ENCODE measurements around the gene CLCNKA. TPM values are rescaled to one million over a fixed set of nuclear protein-coding genes. Genes with fewer than 3 reads are reported as not detected.

The CLCNKA gene
- total and polyA plus RNA-seq, 4 donors: not detected

DNA sequence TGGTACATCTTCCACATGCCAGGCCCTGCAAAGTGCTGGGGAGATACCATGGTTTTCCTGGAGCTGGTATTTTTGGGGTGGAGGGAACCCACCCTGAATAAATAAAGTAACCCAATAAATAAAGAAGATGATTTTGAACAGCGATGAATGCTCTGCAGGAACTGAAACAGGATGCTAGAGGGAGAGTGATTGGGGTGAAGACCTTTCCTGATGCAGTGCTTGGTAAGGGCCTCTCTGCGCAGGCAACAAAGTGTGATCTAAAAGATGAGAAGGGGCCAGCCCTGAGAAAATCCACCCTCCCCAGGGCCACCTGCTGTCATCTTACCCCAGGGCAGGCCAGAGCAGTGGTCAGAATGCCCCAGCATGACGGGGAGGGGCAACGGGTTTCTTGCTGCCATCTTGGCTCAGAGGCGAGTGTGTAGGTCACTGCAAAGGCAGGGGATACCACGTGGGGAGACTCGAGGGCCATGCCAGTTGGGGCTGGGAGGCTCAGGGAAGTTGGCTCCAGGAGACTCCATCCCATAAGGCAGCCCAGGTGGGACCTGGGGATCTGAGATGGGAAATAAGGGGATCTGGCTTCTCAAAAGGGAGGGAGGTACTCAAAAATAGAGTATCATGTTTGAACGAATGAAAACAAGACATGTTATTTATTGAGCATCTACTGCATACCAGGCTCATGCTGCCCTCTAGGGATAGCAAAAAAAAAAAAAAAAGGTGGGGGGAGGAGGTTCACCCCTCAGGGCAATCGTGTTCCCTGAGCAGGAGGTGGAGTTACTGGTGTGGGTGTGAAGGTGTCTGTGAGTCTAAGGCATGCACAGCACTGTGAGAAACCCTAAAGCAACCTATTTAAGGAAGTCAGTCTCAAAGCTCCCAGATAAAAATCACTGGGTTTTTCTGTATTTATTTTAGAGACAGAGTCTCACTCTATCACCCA is 15.0 kb upstream of the CLCNKA start:
- Histone ChIP-seq H3K36me3 (ENCODE audit: control insufficient read depth in 4 of 4, insufficient read depth in 3 of 4, low read depth in 1 of 4, low read length in 3 of 4) (no peaks in the 10 kb centered on the region), H3K4me3 (ENCODE audit: low read depth in 1 of 3, low read length in 3 of 3) (no peak overlapping the region), H3K4me1 (ENCODE audit: control insufficient read depth in 4 of 4, insufficient read depth in 4 of 4, low read length in 3 of 4) (peaks cover 0 to 6% (median 2%) of the 10 kb centered on the region in 4 donors), H3K27me3 (ENCODE audit: control insufficient read depth in 4 of 4, insufficient read depth in 4 of 4, low read length in 3 of 4) (no peaks in the 10 kb centered on the region), H3K27ac (ENCODE audit: low read depth in 1 of 2, low read length in 2 of 2) (no peak overlapping the region), H3K9ac (ENCODE audit: low read depth in 1 of 2, low read length in 2 of 2) (no peak overlapping the region), H3K9me3 (ENCODE audit: control insufficient read depth in 4 of 4, low read length in 3 of 4) (no peaks in the 10 kb centered on the region)
- TF ChIP-seq RAD21 (IDR thresholded peaks at IDR 0.05) (peak; percentile 38 to 41), YY1 (IDR thresholded peaks at IDR 0.05) (no peak), JUND (IDR thresholded peaks at IDR 0.05) (no peak), NR2F2 (IDR thresholded peaks at IDR 0.05) (no peak), RXRA (IDR thresholded peaks at IDR 0.05) (no peak), SP1 (IDR thresholded peaks at IDR 0.05) (no peak), TAF1 (conservative IDR thresholded peaks at IDR 0.05) (no peak)
- TF ChIP-seq, protein P1, sequence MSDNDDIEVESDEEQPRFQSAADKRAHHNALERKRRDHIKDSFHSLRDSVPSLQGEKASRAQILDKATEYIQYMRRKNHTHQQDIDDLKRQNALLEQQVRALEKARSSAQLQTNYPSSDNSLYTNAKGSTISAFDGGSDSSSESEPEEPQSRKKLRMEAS (IDR thresholded peaks at IDR 0.05): no peak
- DNase-seq (ENCODE audit: low spot score): no peak
- 66% methylated on average over 9 of the region's 9 CpGs for WGBS

DNA sequence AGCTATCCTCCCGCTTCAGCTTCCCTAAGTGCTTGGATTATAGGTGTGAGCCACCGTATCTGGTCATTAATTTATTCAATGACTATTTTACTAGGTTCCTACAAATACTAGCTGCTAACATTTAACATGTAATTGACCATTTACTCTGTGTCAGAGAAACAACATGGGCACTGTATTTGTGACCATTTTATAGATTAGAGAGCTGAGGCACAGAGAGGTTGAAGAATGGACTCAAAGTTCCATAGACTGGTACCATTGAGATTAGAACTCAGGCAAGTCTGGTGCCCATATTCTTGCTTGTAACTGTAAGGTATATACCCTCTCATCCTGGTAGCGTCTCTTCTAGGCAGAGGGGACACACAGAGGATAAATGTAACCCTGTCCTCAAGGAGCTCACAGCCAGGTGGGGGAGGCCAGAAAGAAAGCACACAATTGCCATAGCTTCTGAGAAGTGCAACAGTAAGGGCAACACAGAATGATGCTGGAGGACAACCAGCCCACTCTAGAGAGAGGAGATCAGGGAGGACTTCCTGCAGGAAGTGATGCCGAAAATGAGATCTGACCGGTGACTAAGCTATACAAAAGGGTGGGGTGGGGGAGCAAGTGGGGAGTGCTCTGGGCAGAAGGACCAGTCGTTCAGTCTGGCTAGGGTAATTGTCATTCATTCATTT is 14.0 kb upstream of the CLCNKA start:
- Histone ChIP-seq H3K4me1 (ENCODE audit: control insufficient read depth in 4 of 4, insufficient read depth in 4 of 4, low read length in 3 of 4) (peaks cover 0 to 10% (median 6%) of the 10 kb centered on the region in 4 donors), H3K9ac (ENCODE audit: low read depth in 1 of 2, low read length in 2 of 2) (no peak overlapping the region), H3K27me3 (ENCODE audit: control insufficient read depth in 4 of 4, insufficient read depth in 4 of 4, low read length in 3 of 4) (no peaks in the 10 kb centered on the region), H3K27ac (ENCODE audit: low read depth in 1 of 2, low read length in 2 of 2) (no peak overlapping the region), H3K4me3 (ENCODE audit: low read depth in 1 of 3, low read length in 3 of 3) (no peak overlapping the region), H3K36me3 (ENCODE audit: control insufficient read depth in 4 of 4, insufficient read depth in 3 of 4, low read depth in 1 of 4, low read length in 3 of 4) (no peaks in the 10 kb centered on the region), H3K9me3 (ENCODE audit: control insufficient read depth in 4 of 4, low read length in 3 of 4) (no peaks in the 10 kb centered on the region)
- DNase-seq (ENCODE audit: low spot score): no peak
- TF ChIP-seq TAF1 (conservative IDR thresholded peaks at IDR 0.05) (no peak), FOXA2 (IDR thresholded peaks at IDR 0.05) (no peak)
- TF ChIP-seq, protein P2, sequence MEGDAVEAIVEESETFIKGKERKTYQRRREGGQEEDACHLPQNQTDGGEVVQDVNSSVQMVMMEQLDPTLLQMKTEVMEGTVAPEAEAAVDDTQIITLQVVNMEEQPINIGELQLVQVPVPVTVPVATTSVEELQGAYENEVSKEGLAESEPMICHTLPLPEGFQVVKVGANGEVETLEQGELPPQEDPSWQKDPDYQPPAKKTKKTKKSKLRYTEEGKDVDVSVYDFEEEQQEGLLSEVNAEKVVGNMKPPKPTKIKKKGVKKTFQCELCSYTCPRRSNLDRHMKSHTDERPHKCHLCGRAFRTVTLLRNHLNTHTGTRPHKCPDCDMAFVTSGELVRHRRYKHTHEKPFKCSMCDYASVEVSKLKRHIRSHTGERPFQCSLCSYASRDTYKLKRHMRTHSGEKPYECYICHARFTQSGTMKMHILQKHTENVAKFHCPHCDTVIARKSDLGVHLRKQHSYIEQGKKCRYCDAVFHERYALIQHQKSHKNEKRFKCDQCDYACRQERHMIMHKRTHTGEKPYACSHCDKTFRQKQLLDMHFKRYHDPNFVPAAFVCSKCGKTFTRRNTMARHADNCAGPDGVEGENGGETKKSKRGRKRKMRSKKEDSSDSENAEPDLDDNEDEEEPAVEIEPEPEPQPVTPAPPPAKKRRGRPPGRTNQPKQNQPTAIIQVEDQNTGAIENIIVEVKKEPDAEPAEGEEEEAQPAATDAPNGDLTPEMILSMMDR (IDR thresholded peaks at IDR 0.05; ENCODE audit: low read depth, low read length, missing input control): no peak
- TF ChIP-seq, protein P1 (IDR thresholded peaks at IDR 0.05): no peak
- 83% methylated on average over 6 of the region's 6 CpGs for WGBS

DNA sequence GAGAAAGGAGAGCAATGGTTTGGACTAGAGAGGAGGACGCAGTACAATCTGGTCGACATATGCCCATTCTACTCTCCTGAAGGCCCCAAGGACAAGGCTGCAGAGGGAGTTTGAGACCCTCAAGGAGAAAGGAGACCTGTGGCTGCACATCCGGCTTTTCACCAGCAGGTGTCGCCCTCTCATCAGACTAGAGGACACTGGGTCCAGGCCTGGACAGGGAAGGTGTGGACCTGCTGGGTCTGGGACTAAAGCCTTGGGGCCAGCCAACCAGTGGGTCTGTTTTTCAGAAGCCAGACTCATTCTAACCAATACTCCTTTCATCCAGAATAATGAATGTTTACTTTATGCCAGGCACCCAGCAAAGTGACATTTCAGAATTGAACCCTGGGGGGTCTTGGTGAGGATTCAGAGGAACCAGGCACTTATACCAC is 12.8 kb upstream of the CLCNKA start:
- DNase-seq (ENCODE audit: low spot score): peak; percentile 82
- Histone ChIP-seq H3K36me3 (ENCODE audit: control insufficient read depth in 4 of 4, insufficient read depth in 3 of 4, low read depth in 1 of 4, low read length in 3 of 4) (no peaks in the 10 kb centered on the region), H3K9ac (ENCODE audit: low read depth in 1 of 2, low read length in 2 of 2) (no peak overlapping the region), H3K27ac (ENCODE audit: low read depth in 1 of 2, low read length in 2 of 2) (no peak overlapping the region), H3K4me3 (ENCODE audit: low read depth in 1 of 3, low read length in 3 of 3) (no peak overlapping the region), H3K4me1 (ENCODE audit: control insufficient read depth in 4 of 4, insufficient read depth in 4 of 4, low read length in 3 of 4) (peaks cover 0 to 12% (median 6%) of the 10 kb centered on the region in 4 donors), H3K9me3 (ENCODE audit: control insufficient read depth in 4 of 4, low read length in 3 of 4) (no peaks in the 10 kb centered on the region), H3K27me3 (ENCODE audit: control insufficient read depth in 4 of 4, insufficient read depth in 4 of 4, low read length in 3 of 4) (no peaks in the 10 kb centered on the region)
- WGBS: 3% methylated on average over 4 of the region's 4 CpGs
- no peak for TF ChIP-seq YY1 (IDR thresholded peaks at IDR 0.05)
- TF ChIP-seq, protein P2 (IDR thresholded peaks at IDR 0.05; ENCODE audit: low read depth, low read length, missing input control): peak; percentile 93
- TF ChIP-seq, protein P3, sequence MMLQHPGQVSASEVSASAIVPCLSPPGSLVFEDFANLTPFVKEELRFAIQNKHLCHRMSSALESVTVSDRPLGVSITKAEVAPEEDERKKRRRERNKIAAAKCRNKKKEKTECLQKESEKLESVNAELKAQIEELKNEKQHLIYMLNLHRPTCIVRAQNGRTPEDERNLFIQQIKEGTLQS (IDR thresholded peaks at IDR 0.05): no peak
- TF ChIP-seq RAD21 (IDR thresholded peaks at IDR 0.05): peak; percentile 93 to 98
- peak in 1 of 2 donors; percentile 20 for TF ChIP-seq HNF4A (conservative IDR thresholded peaks at IDR 0.05)
